ENCODE measurements around the gene DENND1A.

The DENND1A gene

GRCh38 chr9:123787416-123787815 is 142.5 kb downstream of the DENND1A start:
- no peaks in the 10 kb centered on the region for H3K36me3 ChIP-seq (ENCODE audit: control insufficient read depth, insufficient read depth, low read length)
- WGBS, 2 experiments (ENCODE audit: insufficient coverage in 2 of 2), result no CpG with 5 or more reads among the region's 1 CpG
- no peaks in the 10 kb centered on the region for H3K9me3 ChIP-seq (ENCODE audit: control insufficient read depth, low read length)
- no peaks in the 10 kb centered on the region for H3K4me1 ChIP-seq (ENCODE audit: control insufficient read depth, insufficient read depth, low read length, poor library complexity, severe bottlenecking)
- no peak overlapping the region for H3K27ac ChIP-seq (ENCODE audit: low read depth, low read length, severe bottlenecking)
- H3K4me3 ChIP-seq (ENCODE audit: extremely low read depth, insufficient read depth, low read length, poor library complexity, severe bottlenecking), result no peak overlapping the region

GRCh38 chr9:123784518-123784917 is 145.4 kb downstream of the DENND1A start:
- WGBS, 2 experiments (ENCODE audit: insufficient coverage in 2 of 2), result no CpG with 5 or more reads among the region's 1 CpG
- Histone ChIP-seq H3K27ac (ENCODE audit: low read depth, low read length, severe bottlenecking) (no peak overlapping the region), H3K4me1 (ENCODE audit: control insufficient read depth, insufficient read depth, low read length, poor library complexity, severe bottlenecking) (no peaks in the 10 kb centered on the region), H3K4me3 (ENCODE audit: extremely low read depth, insufficient read depth, low read length, poor library complexity, severe bottlenecking) (no peak overlapping the region), H3K36me3 (ENCODE audit: control insufficient read depth, insufficient read depth, low read length) (no peaks in the 10 kb centered on the region), H3K9me3 (ENCODE audit: control insufficient read depth, low read length) (no peaks in the 10 kb centered on the region)

GRCh38 chr9:123778232-123778902 is 151.6 kb downstream of the DENND1A start:
- 80 to 93% methylated on average over 3 to 6 of the region's 8 CpGs for WGBS, 2 experiments (ENCODE audit: insufficient coverage in 2 of 2)
- Histone ChIP-seq H3K27ac (ENCODE audit: low read depth, low read length, severe bottlenecking) (no peak overlapping the region), H3K4me1 (ENCODE audit: control insufficient read depth, insufficient read depth, low read length, poor library complexity, severe bottlenecking) (no peaks in the 10 kb centered on the region), H3K36me3 (ENCODE audit: control insufficient read depth, insufficient read depth, low read length) (no peaks in the 10 kb centered on the region), H3K9me3 (ENCODE audit: control insufficient read depth, low read length) (no peaks in the 10 kb centered on the region), H3K4me3 (ENCODE audit: extremely low read depth, insufficient read depth, low read length, poor library complexity, severe bottlenecking) (no peak overlapping the region)

- 68% methylated on average over 4 of the region's 7 CpGs; no CpG with 5 or more reads in 1 of the 2 experiments for WGBS, 2 experiments (ENCODE audit: insufficient coverage in 2 of 2)
- no peak overlapping the region for H3K27ac ChIP-seq (ENCODE audit: low read depth, low read length, severe bottlenecking)
- no peaks in the 10 kb centered on the region for H3K9me3 ChIP-seq (ENCODE audit: control insufficient read depth, low read length)
- H3K4me1 ChIP-seq (ENCODE audit: control insufficient read depth, insufficient read depth, low read length, poor library complexity, severe bottlenecking), result no peaks in the 10 kb centered on the region
- no peaks in the 10 kb centered on the region for H3K36me3 ChIP-seq (ENCODE audit: control insufficient read depth, insufficient read depth, low read length)
- H3K4me3 ChIP-seq (ENCODE audit: extremely low read depth, insufficient read depth, low read length, poor library complexity, severe bottlenecking), result no peak overlapping the region
These were observed 153.0 kb downstream of the DENND1A start for GRCh38 chr9:123776708-123777537.

GRCh38 chr9:123775289-123776284 is 154.3 kb downstream of the DENND1A start:
- Histone ChIP-seq H3K9me3 (ENCODE audit: control insufficient read depth, low read length) (no peaks in the 10 kb centered on the region), H3K4me1 (ENCODE audit: control insufficient read depth, insufficient read depth, low read length, poor library complexity, severe bottlenecking) (no peaks in the 10 kb centered on the region), H3K27ac (ENCODE audit: low read depth, low read length, severe bottlenecking) (no peak overlapping the region), H3K36me3 (ENCODE audit: control insufficient read depth, insufficient read depth, low read length) (no peaks in the 10 kb centered on the region), H3K4me3 (ENCODE audit: extremely low read depth, insufficient read depth, low read length, poor library complexity, severe bottlenecking) (no peak overlapping the region)
- WGBS, 2 experiments (ENCODE audit: insufficient coverage in 2 of 2), result 52 to 60% methylated on average over 1 to 4 of the region's 8 CpGs

- H3K4me3 ChIP-seq (ENCODE audit: extremely low read depth, insufficient read depth, low read length, poor library complexity, severe bottlenecking), result no peak overlapping the region
- WGBS, 2 experiments (ENCODE audit: insufficient coverage in 2 of 2), result no CpG with 5 or more reads among the region's 2 CpGs
- no peaks in the 10 kb centered on the region for H3K36me3 ChIP-seq (ENCODE audit: control insufficient read depth, insufficient read depth, low read length)
- H3K27ac ChIP-seq (ENCODE audit: low read depth, low read length, severe bottlenecking), result no peak overlapping the region
- no peaks in the 10 kb centered on the region for H3K4me1 ChIP-seq (ENCODE audit: control insufficient read depth, insufficient read depth, low read length, poor library complexity, severe bottlenecking)
- H3K9me3 ChIP-seq (ENCODE audit: control insufficient read depth, low read length), result no peaks in the 10 kb centered on the region
These were observed 156.1 kb downstream of the DENND1A start for GRCh38 chr9:123773783-123774182.

GRCh38 chr9:123772967-123773366 is 157.0 kb downstream of the DENND1A start:
- Histone ChIP-seq H3K36me3 (ENCODE audit: control insufficient read depth, insufficient read depth, low read length) (no peaks in the 10 kb centered on the region), H3K4me1 (ENCODE audit: control insufficient read depth, insufficient read depth, low read length, poor library complexity, severe bottlenecking) (no peaks in the 10 kb centered on the region), H3K27ac (ENCODE audit: low read depth, low read length, severe bottlenecking) (no peak overlapping the region), H3K9me3 (ENCODE audit: control insufficient read depth, low read length) (no peaks in the 10 kb centered on the region), H3K4me3 (ENCODE audit: extremely low read depth, insufficient read depth, low read length, poor library complexity, severe bottlenecking) (no peak overlapping the region)
- 86 to 100% methylated on average over 1 of the region's 1 CpG for WGBS, 2 experiments (ENCODE audit: insufficient coverage in 2 of 2)

- Histone ChIP-seq H3K27ac (ENCODE audit: low read depth, low read length, severe bottlenecking) (no peak overlapping the region), H3K36me3 (ENCODE audit: control insufficient read depth, insufficient read depth, low read length) (no peaks in the 10 kb centered on the region)
- WGBS, 2 experiments (ENCODE audit: insufficient coverage in 2 of 2), result 60% methylated on average over 1 of the region's 3 CpGs; no CpG with 5 or more reads in 1 of the 2 experiments
These were observed 157.6 kb downstream of the DENND1A start for GRCh38 chr9:123772374-123772773.

GRCh38 chr9:123771690-123772089 is 158.2 kb downstream of the DENND1A start:
- no peaks in the 10 kb centered on the region for H3K9me3 ChIP-seq (ENCODE audit: control insufficient read depth, low read length)
- H3K36me3 ChIP-seq (ENCODE audit: control insufficient read depth, insufficient read depth, low read length), result no peaks in the 10 kb centered on the region
- WGBS, 2 experiments (ENCODE audit: insufficient coverage in 2 of 2), result no CpG with 5 or more reads among the region's 1 CpG
- no peak overlapping the region for H3K27ac ChIP-seq (ENCODE audit: low read depth, low read length, severe bottlenecking)
- H3K4me1 ChIP-seq (ENCODE audit: control insufficient read depth, insufficient read depth, low read length, poor library complexity, severe bottlenecking), result no peaks in the 10 kb centered on the region
- no peak overlapping the region for H3K4me3 ChIP-seq (ENCODE audit: extremely low read depth, insufficient read depth, low read length, poor library complexity, severe bottlenecking)

More at GRCh38 chr9:123772374-123772773, 157.6 kb downstream of the DENND1A start:
- Histone ChIP-seq H3K4me3 (ENCODE audit: extremely low read depth, insufficient read depth, low read length, poor library complexity, severe bottlenecking) (no peak overlapping the region), H3K9me3 (ENCODE audit: control insufficient read depth, low read length) (no peaks in the 10 kb centered on the region), H3K4me1 (ENCODE audit: control insufficient read depth, insufficient read depth, low read length, poor library complexity, severe bottlenecking) (no peaks in the 10 kb centered on the region)

GRCh38 chr9:123769719-123770118 is 160.2 kb downstream of the DENND1A start:
- Histone ChIP-seq H3K9me3 (ENCODE audit: control insufficient read depth, low read length) (no peaks in the 10 kb centered on the region), H3K27ac (ENCODE audit: low read depth, low read length, severe bottlenecking) (no peak overlapping the region), H3K36me3 (ENCODE audit: control insufficient read depth, insufficient read depth, low read length) (no peaks in the 10 kb centered on the region), H3K4me3 (ENCODE audit: extremely low read depth, insufficient read depth, low read length, poor library complexity, severe bottlenecking) (no peak overlapping the region), H3K4me1 (ENCODE audit: control insufficient read depth, insufficient read depth, low read length, poor library complexity, severe bottlenecking) (no peaks in the 10 kb centered on the region)
- WGBS, 2 experiments (ENCODE audit: insufficient coverage in 2 of 2), result 71 to 90% methylated on average over 5 to 6 of the region's 6 CpGs
